SU-DHL-6 (cell line): ENCODE measurements around the gene B4GALNT1.

Experiments used
- H2AFZ ChIP-seq: fragments of 200-600 bp; sonication (generic); 2 replicates; pipeline ENCODE4 v1.6.1; 2014; ENCODE audit warnings: low read depth, mild to moderate bottlenecking, moderate library complexity, mixed read lengths, antibody characterized with exemption, low read length; ENCODE audit not compliant: severe bottlenecking
- H3F3A ChIP-seq: fragments of 200-600 bp; shearing (Covaris generic); 2 replicates; pipeline ENCODE4 v1.6.0; 2016; ENCODE audit warnings: antibody characterized with exemption, mild to moderate bottlenecking; ENCODE audit not compliant: insufficient read depth
- H3K27ac ChIP-seq: fragments of 200-600 bp; sonication (generic); 2 replicates; pipeline ENCODE4 v1.5.1; 2016; ENCODE audit warnings: low read depth, mild to moderate bottlenecking, low read length, moderate library complexity, mixed read lengths
- H3K27me3 ChIP-seq: fragments of 200-600 bp; sonication (generic), shearing (Covaris generic); 2 replicates; pipeline ENCODE4 v1.6.0; 2014; ENCODE audit warnings: mild to moderate bottlenecking, low read length
- H3K36me3 ChIP-seq: fragments of 200-600 bp; sonication (generic); 2 replicates; pipeline ENCODE4 v1.6.1; 2014; ENCODE audit warnings: mild to moderate bottlenecking, low read length, mixed read lengths
- H3K4me2 ChIP-seq: fragments of 300-600, 200-600 bp; shearing (Covaris generic), sonication (generic); 2 replicates; pipeline ENCODE4 v1.6.0; 2014; ENCODE audit warnings: low read length, low read depth, mild to moderate bottlenecking; ENCODE audit not compliant: poor library complexity, severe bottlenecking
- H3K4me3 ChIP-seq: fragments of 200-600 bp; sonication (generic); 2 replicates; pipeline ENCODE4 v1.5.1; 2014; ENCODE audit warnings: antibody characterized with exemption, low read length, mild to moderate bottlenecking, mixed read lengths; ENCODE audit not compliant: insufficient read depth, poor library complexity, severe bottlenecking
- H3K79me2 ChIP-seq: fragments of 200-600 bp; sonication (generic); 2 replicates; pipeline ENCODE4 v1.6.1; 2014; ENCODE audit warnings: mild to moderate bottlenecking, low read length, moderate library complexity; ENCODE audit not compliant: insufficient read depth
- H3K9ac ChIP-seq: fragments of 200-600 bp; sonication (generic); 2 replicates; pipeline ENCODE4 v1.7.0; 2014; ENCODE audit warnings: mild to moderate bottlenecking, low read length
- H3K9me2 ChIP-seq: fragments of 200-600 bp; sonication (generic); replicated peaks from 2 replicates; pipeline ENCODE4 v1.6.1; 2014; ENCODE audit warnings: low read length; ENCODE audit not compliant: insufficient read depth
- H3K9me3 ChIP-seq: fragments of 200-600 bp; sonication (generic); 2 replicates; pipeline ENCODE4 v1.6.1; 2014; ENCODE audit warnings: low read length, mixed read lengths; ENCODE audit not compliant: insufficient read depth
- H4K20me1 ChIP-seq: fragments of 200-600 bp; sonication (generic); 2 replicates; pipeline ENCODE4 v1.6.1; 2014; ENCODE audit warnings: low read depth, mild to moderate bottlenecking, antibody characterized with exemption, low read length, moderate library complexity, mixed read lengths
- CTCF ChIP-seq: fragments of 200-600 bp; sonication (generic); IDR thresholded peaks from one replicate; pipeline ENCODE4 v1.5.1; 2017; ENCODE audit warnings: antibody characterized with exemption, mild to moderate bottlenecking, low read length, moderate library complexity; ENCODE audit not compliant: insufficient read depth, poor library complexity, severe bottlenecking
- EZH2phosphoT487 ChIP-seq: fragments of 200-600 bp; sonication (generic), shearing (Covaris generic); conservative IDR thresholded peaks from 2 replicates; pipeline ENCODE4 v1.6.1; 2018; ENCODE audit warnings: mild to moderate bottlenecking, antibody characterized with exemption, low read length, moderate library complexity, mixed read lengths

B4GALNT1 gene

GRCh38 chr12:57584690-57585089 is 48.3 kb downstream of the B4GALNT1 start:
- no peaks in the 10 kb centered on the region for H3K79me2 ChIP-seq
- TF ChIP-seq CTCF (no peak), EZH2phosphoT487 (no peak)
- H3K4me2 ChIP-seq, result no peak overlapping the region
- H4K20me1 ChIP-seq, result no peaks in the 10 kb centered on the region
- H3K27ac ChIP-seq, result no peak overlapping the region
- no peaks in the 10 kb centered on the region for H3F3A ChIP-seq
- no peaks in the 10 kb centered on the region for H3K27me3 ChIP-seq
- no peaks in the 10 kb centered on the region for H3K9me3 ChIP-seq
- H3K4me3 ChIP-seq, result no peak overlapping the region
- H3K36me3 ChIP-seq, result no peaks in the 10 kb centered on the region
- H3K9me2 ChIP-seq, result no peaks in the 10 kb centered on the region
- H2AFZ ChIP-seq, result no peak overlapping the region
- no peak overlapping the region for H3K9ac ChIP-seq

GRCh38 chr12:57584050-57584449 is 49.0 kb downstream of the B4GALNT1 start:
- Histone ChIP-seq H3K27me3 (no peaks in the 10 kb centered on the region), H3K4me2 (no peak overlapping the region), H2AFZ (no peak overlapping the region), H3K9me3 (no peaks in the 10 kb centered on the region), H4K20me1 (no peaks in the 10 kb centered on the region), H3K9me2 (no peaks in the 10 kb centered on the region), H3K9ac (no peak overlapping the region), H3K27ac (no peak overlapping the region), H3K79me2 (no peaks in the 10 kb centered on the region), H3F3A (no peaks in the 10 kb centered on the region), H3K36me3 (no peaks in the 10 kb centered on the region), H3K4me3 (no peak overlapping the region)
- no peak for TF ChIP-seq EZH2phosphoT487
- TF ChIP-seq CTCF, result no peak

- Histone ChIP-seq H3K9ac (no peak overlapping the region), H3F3A (no peaks in the 10 kb centered on the region), H3K9me2 (no peaks in the 10 kb centered on the region), H3K4me3 (no peak overlapping the region), H3K9me3 (no peaks in the 10 kb centered on the region), H2AFZ (no peak overlapping the region), H3K79me2 (no peaks in the 10 kb centered on the region), H3K27me3 (no peaks in the 10 kb centered on the region), H3K27ac (no peak overlapping the region), H3K4me2 (no peak overlapping the region), H3K36me3 (no peaks in the 10 kb centered on the region), H4K20me1 (no peaks in the 10 kb centered on the region)
- peak; percentile 98 for TF ChIP-seq CTCF
- no peak for TF ChIP-seq EZH2phosphoT487
These were observed 49.8 kb downstream of the B4GALNT1 start for GRCh38 chr12:57583008-57583831.
